ENCODE measurements around the gene CYP3A4.

- no peak for TF ChIP-seq CTCF (conservative IDR thresholded peaks at IDR 0.05)
- no peak for TF ChIP-seq ZFX (IDR thresholded peaks at IDR 0.05)
Observed at GRCh38 chr7:99794585-99795502, 10.9 kb upstream of the CYP3A4 start.
